Measurements from ENCODE around the gene ZNHIT3. TPM values are rescaled to one million over a fixed set of nuclear protein-coding genes. Genes with fewer than 3 reads are reported as not detected.

The ZNHIT3 gene
- total RNA-seq, 1 donor from 2014 or later = 48.2 TPM

DNA sequence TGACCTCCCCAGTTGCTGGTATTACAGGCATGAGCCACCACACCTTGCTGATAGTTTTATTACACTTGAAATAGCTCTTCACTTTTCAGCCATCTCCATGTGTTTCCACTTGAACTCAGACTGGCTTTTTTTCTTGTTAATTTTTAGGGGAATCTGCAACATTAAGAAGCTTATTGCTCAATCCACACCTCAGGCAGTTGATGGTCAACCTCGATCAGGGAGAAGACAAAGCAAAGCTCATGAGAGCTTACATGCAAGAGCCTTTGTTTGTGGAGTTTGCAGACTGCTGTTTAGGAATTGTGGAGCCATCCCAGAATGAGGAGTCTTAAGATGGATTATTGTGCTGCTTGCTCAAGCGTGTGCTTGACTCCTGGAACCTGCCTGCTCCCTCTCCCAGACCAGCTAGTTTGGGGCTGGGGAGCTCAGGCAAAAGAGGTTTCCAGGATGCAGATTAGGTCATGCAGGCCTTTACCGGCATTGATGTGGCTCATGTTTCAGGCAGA is 8.6 kb downstream of the ZNHIT3 start:
- DNase-seq (ENCODE audit: low spot score) = no peak
- H3K4me1 Mint-ChIP-seq (ENCODE audit: low read depth) = peaks cover 3% of the 10 kb centered on the region
- H3K27me3 Mint-ChIP-seq (ENCODE audit: low read depth) = no peaks in the 10 kb centered on the region
- no peak overlapping the region for H3K4me3 Mint-ChIP-seq (ENCODE audit: low read depth)
- H3K9me3 Mint-ChIP-seq = no peaks in the 10 kb centered on the region
- intact Hi-C loops (cut with micrococcal nuclease) = no loop called here
- no peak overlapping the region for H3K27ac Mint-ChIP-seq
- peaks cover 60% of the 10 kb centered on the region for H3K36me3 Mint-ChIP-seq (ENCODE audit: low read depth)

DNA sequence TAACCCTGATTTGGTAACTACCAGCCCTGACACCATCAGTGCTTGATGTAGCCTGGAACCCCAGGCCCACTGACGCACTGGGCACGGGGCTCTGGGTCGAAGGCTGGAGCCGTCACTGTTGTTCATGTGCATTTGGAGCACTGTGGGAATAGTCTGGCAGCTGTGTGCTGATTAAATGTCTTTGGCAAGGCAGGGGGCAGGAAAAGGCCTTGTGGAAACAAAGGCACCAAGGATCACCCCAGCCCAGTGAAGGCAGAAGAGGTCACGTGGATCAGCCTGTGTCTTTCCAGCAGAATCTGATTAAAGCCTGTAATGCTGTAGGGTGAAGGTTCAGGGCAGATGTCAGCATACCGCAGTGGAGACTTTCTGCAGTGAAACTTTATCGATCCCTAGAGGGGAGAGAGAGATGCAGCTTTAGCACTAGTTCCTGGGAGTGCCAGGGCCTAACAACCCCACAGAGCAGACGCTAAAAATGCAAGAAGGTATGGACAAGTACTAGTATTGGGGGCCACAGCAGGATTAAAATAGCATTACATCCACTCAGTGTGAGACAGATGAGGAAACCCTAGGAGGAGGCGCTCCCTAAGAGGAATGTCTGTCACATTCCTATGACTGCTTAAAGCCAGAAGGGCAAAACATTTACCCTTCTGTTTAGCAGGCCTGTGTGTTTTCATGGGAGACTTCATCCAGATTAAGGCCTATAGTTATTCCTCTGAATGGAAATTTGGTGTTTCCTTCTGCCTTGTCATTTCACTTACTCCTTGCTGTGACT is 9.7 kb downstream of the ZNHIT3 start:
- no peaks in the 10 kb centered on the region for H3K4me1 Mint-ChIP-seq (ENCODE audit: low read depth)
- H3K4me3 Mint-ChIP-seq (ENCODE audit: low read depth) = no peak overlapping the region
- H3K27me3 Mint-ChIP-seq (ENCODE audit: low read depth) = no peaks in the 10 kb centered on the region
- intact Hi-C loops (cut with micrococcal nuclease) = no loop called here
- peaks cover 55% of the 10 kb centered on the region for H3K36me3 Mint-ChIP-seq (ENCODE audit: low read depth)
- no peaks in the 10 kb centered on the region for H3K9me3 Mint-ChIP-seq
- no peak overlapping the region for H3K27ac Mint-ChIP-seq
- no peak for DNase-seq (ENCODE audit: low spot score)

DNA sequence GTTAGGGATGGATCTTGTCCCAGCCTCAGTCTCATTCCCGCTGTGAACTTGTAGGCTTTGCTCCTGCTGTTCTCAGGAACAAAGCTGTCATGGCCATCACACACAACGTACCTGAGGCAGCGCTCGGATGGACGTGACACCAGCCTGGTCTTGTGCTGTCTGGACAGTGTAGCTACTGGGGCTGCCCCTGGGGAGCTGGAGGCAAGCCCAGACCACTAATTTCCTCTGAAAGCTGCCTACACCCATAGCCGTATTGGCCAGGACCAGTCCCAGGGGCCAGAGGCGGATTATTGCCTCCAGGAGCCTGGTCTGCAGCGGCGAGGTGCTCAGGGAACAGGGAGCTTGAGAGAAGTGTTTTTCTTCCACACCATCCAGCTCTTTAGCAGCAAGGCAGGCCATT is 11.7 kb downstream of the ZNHIT3 start:
- Mint-ChIP-seq H3K27me3 (ENCODE audit: low read depth) (no peaks in the 10 kb centered on the region), H3K9me3 (no peaks in the 10 kb centered on the region), H3K4me3 (ENCODE audit: low read depth) (no peak overlapping the region), H3K27ac (no peak overlapping the region), H3K4me1 (ENCODE audit: low read depth) (no peaks in the 10 kb centered on the region), H3K36me3 (ENCODE audit: low read depth) (peaks cover 50% of the 10 kb centered on the region)
- intact Hi-C loops (cut with micrococcal nuclease) = no loop called here
- no peak for DNase-seq (ENCODE audit: low spot score)

DNA sequence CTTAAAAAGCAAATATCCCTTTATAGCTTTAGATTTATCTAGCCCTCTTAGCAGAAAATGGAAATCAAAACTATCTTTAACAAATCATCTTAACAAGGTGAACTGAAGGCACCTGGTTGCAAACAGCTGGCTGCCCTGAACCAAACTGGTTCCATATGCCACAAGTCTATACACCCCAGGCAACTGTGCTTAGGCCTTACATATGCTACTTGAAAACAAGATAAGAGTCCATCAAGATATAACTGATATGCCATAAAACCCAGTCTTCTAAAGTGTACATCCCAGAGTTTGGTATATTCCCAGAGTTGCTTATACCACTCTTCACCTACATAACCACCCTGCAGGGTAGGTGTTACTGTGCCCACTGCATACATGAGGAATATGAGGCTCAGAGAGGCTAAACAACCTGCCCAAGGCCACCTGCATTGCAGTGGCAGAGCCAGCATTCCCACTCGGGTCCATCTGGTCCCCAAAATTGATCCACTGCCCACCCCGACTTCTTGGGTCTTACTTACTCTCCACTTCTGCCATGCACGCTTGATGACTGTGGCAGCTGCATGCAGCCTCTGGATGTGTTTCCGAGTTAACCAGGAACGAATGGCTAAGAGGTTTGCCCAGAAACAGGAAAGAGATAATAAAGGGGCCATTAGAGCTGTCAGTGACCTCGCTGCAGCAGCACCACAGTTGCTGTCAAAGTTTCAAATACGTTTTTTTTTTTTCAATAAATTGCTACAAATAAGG is 12.2 kb downstream of the ZNHIT3 start:
- no peaks in the 10 kb centered on the region for H3K4me1 Mint-ChIP-seq (ENCODE audit: low read depth)
- H3K9me3 Mint-ChIP-seq = no peaks in the 10 kb centered on the region
- H3K27me3 Mint-ChIP-seq (ENCODE audit: low read depth) = no peaks in the 10 kb centered on the region
- peaks cover 56% of the 10 kb centered on the region for H3K36me3 Mint-ChIP-seq (ENCODE audit: low read depth)
- DNase-seq (ENCODE audit: low spot score) = no peak
- intact Hi-C loops (cut with micrococcal nuclease) = no loop called here
- no peak overlapping the region for H3K27ac Mint-ChIP-seq
- no peak overlapping the region for H3K4me3 Mint-ChIP-seq (ENCODE audit: low read depth)

DNA sequence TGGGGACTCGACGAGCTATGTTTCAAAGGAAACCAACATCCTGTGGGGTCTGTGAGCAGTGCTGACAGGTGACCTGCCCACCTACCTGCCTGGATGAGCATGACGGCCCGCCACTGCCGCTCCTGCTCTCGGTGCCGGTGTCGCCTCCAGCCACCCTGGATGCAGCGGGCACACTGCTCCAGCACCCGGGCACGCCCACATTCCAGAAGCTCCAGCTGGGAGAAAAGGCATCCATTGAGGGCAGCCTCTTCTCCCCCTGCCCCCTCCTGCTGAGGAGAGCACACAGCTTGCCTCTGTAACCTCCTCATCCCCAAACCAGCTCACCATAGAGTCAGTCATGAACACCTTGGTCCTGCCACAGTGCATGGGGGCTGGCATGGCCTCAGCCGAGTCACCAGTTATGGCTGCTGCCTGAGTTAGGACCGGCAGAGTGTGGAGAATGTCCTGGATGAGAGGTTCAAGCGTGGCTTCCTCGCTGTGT is 14.3 kb downstream of the ZNHIT3 start:
- Mint-ChIP-seq H3K4me3 (ENCODE audit: low read depth) (no peak overlapping the region), H3K36me3 (ENCODE audit: low read depth) (peaks cover 57% of the 10 kb centered on the region), H3K27ac (no peak overlapping the region), H3K27me3 (ENCODE audit: low read depth) (no peaks in the 10 kb centered on the region), H3K4me1 (ENCODE audit: low read depth) (no peaks in the 10 kb centered on the region), H3K9me3 (no peaks in the 10 kb centered on the region)
- intact Hi-C loops (cut with micrococcal nuclease) = no loop called here
- DNase-seq (ENCODE audit: low spot score) = no peak

DNA sequence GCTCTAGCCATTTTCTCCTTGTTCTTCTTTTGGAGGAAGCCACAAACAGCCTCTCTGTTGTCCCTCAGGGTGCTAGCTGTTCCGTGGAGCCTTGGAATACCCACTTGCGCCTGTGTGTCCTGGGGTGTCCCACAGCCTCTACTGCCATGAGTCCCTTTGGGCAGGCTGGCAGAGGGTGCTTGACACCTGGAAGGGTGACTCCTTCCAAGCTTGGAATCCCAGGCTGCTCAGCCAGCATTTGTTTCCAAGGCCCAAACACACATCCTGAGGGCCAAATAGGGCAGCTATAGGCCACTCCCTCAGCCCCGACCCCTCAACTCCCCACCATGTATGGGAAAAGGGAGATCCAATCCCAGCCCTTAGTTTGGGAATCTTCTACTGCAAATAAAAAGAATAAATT is 14.9 kb downstream of the ZNHIT3 start:
- Mint-ChIP-seq H3K9me3 (no peaks in the 10 kb centered on the region), H3K36me3 (ENCODE audit: low read depth) (peaks cover 57% of the 10 kb centered on the region), H3K4me1 (ENCODE audit: low read depth) (no peaks in the 10 kb centered on the region), H3K27me3 (ENCODE audit: low read depth) (no peaks in the 10 kb centered on the region), H3K4me3 (ENCODE audit: low read depth) (no peak overlapping the region), H3K27ac (no peak overlapping the region)
- intact Hi-C loops (cut with micrococcal nuclease) = no loop called here
- no peak for DNase-seq (ENCODE audit: low spot score)

DNA sequence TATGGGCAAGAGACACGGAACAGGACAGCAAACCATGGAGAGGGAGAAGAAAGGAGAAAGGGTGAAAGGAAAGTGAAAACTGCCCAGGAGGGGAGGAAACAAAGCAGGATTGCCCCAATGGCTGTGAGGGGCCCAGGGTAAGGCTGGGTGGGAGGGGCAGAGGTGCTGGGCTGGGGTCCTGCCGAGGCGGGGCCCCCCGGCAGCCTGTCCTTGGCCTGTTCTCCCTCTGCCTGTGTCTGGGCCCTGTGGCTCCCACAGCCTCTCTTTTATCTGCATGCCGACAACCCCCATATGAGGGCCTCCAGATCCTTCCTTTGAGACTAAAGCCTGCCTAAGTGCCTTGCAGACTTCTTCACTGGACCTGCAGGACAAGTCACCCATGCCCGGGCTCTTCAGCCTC is 15.5 kb downstream of the ZNHIT3 start:
- DNase-seq (ENCODE audit: low spot score) = no peak
- Mint-ChIP-seq H3K27ac (no peak overlapping the region), H3K9me3 (no peaks in the 10 kb centered on the region), H3K4me3 (ENCODE audit: low read depth) (no peak overlapping the region), H3K36me3 (ENCODE audit: low read depth) (peaks cover 58% of the 10 kb centered on the region), H3K27me3 (ENCODE audit: low read depth) (no peaks in the 10 kb centered on the region), H3K4me1 (ENCODE audit: low read depth) (no peaks in the 10 kb centered on the region)
- intact Hi-C loops (cut with micrococcal nuclease) = no loop called here

DNA sequence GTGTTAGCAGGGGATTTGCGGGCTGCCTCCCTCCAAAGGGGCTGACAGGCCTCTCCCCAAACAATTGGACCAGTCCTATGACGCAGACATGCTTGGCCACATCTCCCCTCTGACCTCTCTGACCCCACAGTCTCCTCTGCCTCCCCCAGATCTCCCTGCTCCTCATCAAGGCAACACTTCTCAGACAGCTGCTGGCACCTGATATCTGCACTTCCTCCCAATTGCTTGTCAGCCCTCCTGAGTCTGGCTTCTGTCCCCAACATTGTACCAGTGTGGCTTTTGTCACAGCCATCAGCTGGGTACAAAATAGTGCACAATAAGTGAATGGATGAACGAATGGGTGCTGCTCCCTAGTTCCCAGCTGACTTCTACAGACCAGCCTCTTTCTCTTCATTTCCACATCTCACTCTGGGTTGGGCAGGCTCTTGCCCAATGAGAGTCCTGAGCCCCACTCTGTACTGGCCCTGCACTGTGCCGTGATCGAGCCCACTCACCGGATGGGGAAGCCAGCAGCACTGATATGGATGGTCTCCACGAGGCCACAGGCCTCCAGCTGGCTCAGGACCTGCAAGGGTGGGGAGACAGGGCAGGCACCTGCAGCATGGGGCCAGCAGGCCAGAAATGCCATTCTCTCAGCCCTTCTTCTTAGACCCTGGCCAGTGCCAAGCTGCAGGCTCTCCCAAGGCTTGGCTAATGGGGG is 17.1 kb downstream of the ZNHIT3 start:
- H3K36me3 Mint-ChIP-seq (ENCODE audit: low read depth) = peaks cover 62% of the 10 kb centered on the region
- no peaks in the 10 kb centered on the region for H3K4me1 Mint-ChIP-seq (ENCODE audit: low read depth)
- H3K27me3 Mint-ChIP-seq (ENCODE audit: low read depth) = no peaks in the 10 kb centered on the region
- no peak overlapping the region for H3K4me3 Mint-ChIP-seq (ENCODE audit: low read depth)
- H3K27ac Mint-ChIP-seq = no peak overlapping the region
- no peaks in the 10 kb centered on the region for H3K9me3 Mint-ChIP-seq
- DNase-seq (ENCODE audit: low spot score) = no peak
- intact Hi-C loops (cut with micrococcal nuclease) = no loop called here

DNA sequence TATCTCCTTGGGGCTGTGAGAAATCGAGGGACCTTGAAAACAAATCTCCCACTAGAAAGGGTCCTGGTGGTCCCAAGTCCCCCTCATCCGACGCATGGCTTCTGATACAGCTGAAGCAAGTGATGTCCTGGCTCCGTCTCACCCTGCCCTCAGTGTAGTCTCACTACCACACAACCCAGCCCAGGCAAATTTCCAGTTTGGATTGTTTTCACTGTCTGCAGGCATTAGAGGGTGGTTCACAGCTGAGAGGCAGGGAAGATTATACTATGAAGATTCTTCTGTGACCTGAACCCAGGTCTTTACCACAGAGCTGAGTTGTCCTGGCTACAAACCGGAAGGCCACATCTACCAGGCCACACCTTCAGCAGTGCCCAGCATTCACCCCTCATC is 17.7 kb downstream of the ZNHIT3 start:
- Mint-ChIP-seq H3K36me3 (ENCODE audit: low read depth) (peaks cover 63% of the 10 kb centered on the region), H3K27ac (no peak overlapping the region), H3K4me1 (ENCODE audit: low read depth) (no peaks in the 10 kb centered on the region), H3K27me3 (ENCODE audit: low read depth) (no peaks in the 10 kb centered on the region), H3K4me3 (ENCODE audit: low read depth) (no peak overlapping the region), H3K9me3 (no peaks in the 10 kb centered on the region)
- DNase-seq (ENCODE audit: low spot score) = no peak
- intact Hi-C loops (cut with micrococcal nuclease) = no loop called here

DNA sequence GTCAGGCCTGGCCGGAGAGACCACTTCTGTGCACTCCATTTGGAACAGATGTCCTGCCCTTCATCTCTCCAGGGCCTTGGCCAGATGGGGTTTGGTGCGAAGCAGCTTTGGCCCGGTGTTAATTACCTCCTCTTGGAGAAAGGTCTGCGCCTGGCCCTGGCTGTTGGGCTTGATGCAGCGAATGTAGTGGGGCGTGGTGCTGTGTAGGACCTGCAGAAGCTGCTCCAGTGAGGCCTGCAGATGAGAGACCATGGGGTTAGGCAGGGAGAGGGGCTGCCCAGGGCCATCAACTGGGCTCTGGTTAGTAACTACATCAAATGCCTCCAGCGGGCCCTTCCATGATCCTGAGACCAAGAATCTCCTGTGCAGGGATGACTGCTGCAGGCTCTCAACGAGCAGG is 18.7 kb downstream of the ZNHIT3 start:
- H3K4me3 Mint-ChIP-seq (ENCODE audit: low read depth) = no peak overlapping the region
- H3K36me3 Mint-ChIP-seq (ENCODE audit: low read depth) = peaks cover 70% of the 10 kb centered on the region
- no peaks in the 10 kb centered on the region for H3K4me1 Mint-ChIP-seq (ENCODE audit: low read depth)

DNA sequence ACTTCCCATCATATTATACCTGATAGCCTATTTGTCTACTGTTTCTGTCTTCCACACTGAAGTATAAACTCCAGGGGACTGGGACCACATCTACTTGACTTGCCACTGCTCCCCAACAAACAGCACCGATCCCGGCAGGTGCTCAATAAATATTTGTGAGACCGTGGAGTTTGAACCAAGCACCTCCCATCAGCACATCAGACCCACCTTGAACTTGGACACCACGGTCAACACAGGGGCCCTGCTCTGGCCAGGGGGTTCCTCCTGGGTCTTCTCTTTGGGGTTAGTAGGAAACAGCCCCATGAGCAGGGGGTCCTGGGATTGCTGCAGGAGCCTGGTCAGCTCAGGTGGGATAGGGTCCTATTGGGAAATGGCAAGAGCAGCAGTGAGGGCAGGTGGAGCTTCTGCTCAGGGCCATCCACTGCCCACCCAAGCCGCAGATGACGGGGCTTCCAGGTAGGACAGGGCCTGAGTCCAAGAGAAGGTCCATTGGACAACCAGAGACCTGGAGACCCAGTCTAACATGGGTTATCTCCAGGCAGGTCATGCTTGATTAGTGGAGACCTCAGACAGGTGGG is 19.9 kb downstream of the ZNHIT3 start:
- Mint-ChIP-seq H3K4me3 (ENCODE audit: low read depth) (no peak overlapping the region), H3K9me3 (no peaks in the 10 kb centered on the region), H3K4me1 (ENCODE audit: low read depth) (no peaks in the 10 kb centered on the region), H3K36me3 (ENCODE audit: low read depth) (peaks cover 80% of the 10 kb centered on the region), H3K27me3 (ENCODE audit: low read depth) (no peaks in the 10 kb centered on the region), H3K27ac (no peak overlapping the region)
- DNase-seq (ENCODE audit: low spot score) = no peak
- intact Hi-C loops (cut with micrococcal nuclease) = no loop called here

More for the DNA sequence above, 18.7 kb downstream of the ZNHIT3 start:
- Mint-ChIP-seq H3K9me3 (no peaks in the 10 kb centered on the region), H3K27ac (no peak overlapping the region), H3K27me3 (ENCODE audit: low read depth) (no peaks in the 10 kb centered on the region)
- DNase-seq (ENCODE audit: low spot score) = no peak
- intact Hi-C loops (cut with micrococcal nuclease) = no loop called here

DNA sequence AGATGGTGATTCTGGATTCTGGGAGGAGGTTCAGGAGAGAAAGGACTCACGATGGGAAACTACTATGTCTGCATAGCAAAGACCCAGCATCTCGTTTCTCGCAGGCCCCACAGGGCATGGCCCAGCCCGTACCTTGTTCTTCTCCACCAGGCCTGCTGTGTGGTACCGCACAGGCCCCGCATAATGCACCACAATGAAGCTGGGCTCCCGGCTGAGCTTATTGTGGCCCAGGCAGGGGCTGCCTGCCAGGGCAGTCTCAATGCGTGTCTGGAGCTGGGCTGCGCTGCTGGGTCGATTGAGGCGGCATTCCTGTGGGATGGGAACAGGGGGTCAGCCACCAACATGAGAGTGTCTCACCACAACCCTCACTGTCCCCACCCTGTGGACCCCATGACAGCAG is 20.4 kb downstream of the ZNHIT3 start:
- H3K27me3 Mint-ChIP-seq (ENCODE audit: low read depth) = no peaks in the 10 kb centered on the region
- no peak overlapping the region for H3K4me3 Mint-ChIP-seq (ENCODE audit: low read depth)
- H3K36me3 Mint-ChIP-seq (ENCODE audit: low read depth) = peaks cover 80% of the 10 kb centered on the region
- H3K9me3 Mint-ChIP-seq = no peaks in the 10 kb centered on the region
- H3K4me1 Mint-ChIP-seq (ENCODE audit: low read depth) = no peaks in the 10 kb centered on the region
- intact Hi-C loops (cut with micrococcal nuclease) = no loop called here
- no peak for DNase-seq (ENCODE audit: low spot score)
- H3K27ac Mint-ChIP-seq = no peak overlapping the region
